ENCODE results near the gene EFNA3. TPM values are rescaled to one million over a fixed set of nuclear protein-coding genes. Genes with fewer than 3 reads are reported as not detected.

Gene EFNA3
- total RNA-seq, 4 donors from 2014 or later = 0.55 to 1.8 (median 1.6) TPM; not detected in 1

DNA sequence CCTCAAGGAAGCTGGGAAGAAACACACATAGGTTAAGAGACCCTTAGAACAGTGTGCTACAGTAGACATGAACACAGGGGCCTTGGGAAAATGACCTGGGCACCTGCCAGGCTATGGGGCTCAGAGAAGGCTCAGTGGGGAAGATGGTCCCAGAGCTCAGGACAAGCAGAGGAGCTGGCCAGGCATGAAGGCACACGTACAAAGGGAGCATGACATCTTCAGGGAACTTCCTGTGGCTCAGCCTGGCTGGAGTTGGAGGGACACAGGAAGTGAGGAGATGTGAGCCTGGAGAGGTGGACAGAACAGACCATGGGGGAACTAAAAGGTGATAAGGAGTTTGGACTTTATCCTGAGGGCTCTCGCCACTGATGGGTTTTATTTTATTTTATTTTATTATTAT is 53.2 kb downstream of the EFNA3 start:
- H3K36me3 ChIP-seq = peaks cover 0 to 12% of the 10 kb centered on the region in 2 donors
- intact Hi-C loops (cut with DNase I; ENCODE audit: low total_unique reads) = loop anchor here (10.0 kb wide), 1 partner anchor 727 kb away; the partner anchor contains the start of gene IL6R
- H3K27ac ChIP-seq = peak overlapping the region; percentile 80 to 100 (median 88)
- in situ Hi-C loops (cut with MboI; ENCODE audit: low sequenced_read_pairs in 4 of 4) = no loop called here
- DNase-seq (no peak), ATAC-seq (no peak)
- peaks cover 45 to 60% of the 10 kb centered on the region in 2 donors for H3K4me1 ChIP-seq
- peak overlapping the region in 1 of 4 donors; percentile 80 for H3K4me3 ChIP-seq
- TF ChIP-seq, protein P1, sequence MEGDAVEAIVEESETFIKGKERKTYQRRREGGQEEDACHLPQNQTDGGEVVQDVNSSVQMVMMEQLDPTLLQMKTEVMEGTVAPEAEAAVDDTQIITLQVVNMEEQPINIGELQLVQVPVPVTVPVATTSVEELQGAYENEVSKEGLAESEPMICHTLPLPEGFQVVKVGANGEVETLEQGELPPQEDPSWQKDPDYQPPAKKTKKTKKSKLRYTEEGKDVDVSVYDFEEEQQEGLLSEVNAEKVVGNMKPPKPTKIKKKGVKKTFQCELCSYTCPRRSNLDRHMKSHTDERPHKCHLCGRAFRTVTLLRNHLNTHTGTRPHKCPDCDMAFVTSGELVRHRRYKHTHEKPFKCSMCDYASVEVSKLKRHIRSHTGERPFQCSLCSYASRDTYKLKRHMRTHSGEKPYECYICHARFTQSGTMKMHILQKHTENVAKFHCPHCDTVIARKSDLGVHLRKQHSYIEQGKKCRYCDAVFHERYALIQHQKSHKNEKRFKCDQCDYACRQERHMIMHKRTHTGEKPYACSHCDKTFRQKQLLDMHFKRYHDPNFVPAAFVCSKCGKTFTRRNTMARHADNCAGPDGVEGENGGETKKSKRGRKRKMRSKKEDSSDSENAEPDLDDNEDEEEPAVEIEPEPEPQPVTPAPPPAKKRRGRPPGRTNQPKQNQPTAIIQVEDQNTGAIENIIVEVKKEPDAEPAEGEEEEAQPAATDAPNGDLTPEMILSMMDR (IDR thresholded peaks at IDR 0.05 in 4 of 5, conservative IDR thresholded peaks at IDR 0.05 in 1 of 5) = no peak
- no peak for TF ChIP-seq POLR2A (IDR thresholded peaks at IDR 0.05)
- no peaks in the 10 kb centered on the region for H3K9me3 ChIP-seq
- H3K27me3 ChIP-seq = peaks cover 14 to 30% (median 20%) of the 10 kb centered on the region in 3 donors

- peaks cover 4 to 11% (median 6%) of the 10 kb centered on the region in 3 donors for H3K27me3 ChIP-seq
- in situ Hi-C loops (cut with MboI; ENCODE audit: low sequenced_read_pairs in 4 of 4) (no loop called here), intact Hi-C loops (cut with DNase I; ENCODE audit: low total_unique reads) (loop anchor here (2.0 to 10.0 kb wide), 2 partner anchors 39 to 729 kb away; partner anchors contain the start of genes IL6R, KRTCAP2 and TRIM46)
- H3K9me3 ChIP-seq = no peaks in the 10 kb centered on the region
- H3K4me1 ChIP-seq = peaks cover 54 to 55% of the 10 kb centered on the region in 2 donors
- H3K36me3 ChIP-seq = peaks cover 0 to 12% of the 10 kb centered on the region in 2 donors
- no peak for DNase-seq
- H3K27ac ChIP-seq = peak overlapping the region; percentile 96 to 100 (median 98)
- no peak for ATAC-seq
- TF ChIP-seq, protein P1 (IDR thresholded peaks at IDR 0.05 in 4 of 5, conservative IDR thresholded peaks at IDR 0.05 in 1 of 5) = no peak
- no peak for TF ChIP-seq POLR2A (IDR thresholded peaks at IDR 0.05)
- no peak overlapping the region for H3K4me3 ChIP-seq
Measured at GRCh38 chr1:155133799-155134281, 55.2 kb downstream of the EFNA3 start.

DNA sequence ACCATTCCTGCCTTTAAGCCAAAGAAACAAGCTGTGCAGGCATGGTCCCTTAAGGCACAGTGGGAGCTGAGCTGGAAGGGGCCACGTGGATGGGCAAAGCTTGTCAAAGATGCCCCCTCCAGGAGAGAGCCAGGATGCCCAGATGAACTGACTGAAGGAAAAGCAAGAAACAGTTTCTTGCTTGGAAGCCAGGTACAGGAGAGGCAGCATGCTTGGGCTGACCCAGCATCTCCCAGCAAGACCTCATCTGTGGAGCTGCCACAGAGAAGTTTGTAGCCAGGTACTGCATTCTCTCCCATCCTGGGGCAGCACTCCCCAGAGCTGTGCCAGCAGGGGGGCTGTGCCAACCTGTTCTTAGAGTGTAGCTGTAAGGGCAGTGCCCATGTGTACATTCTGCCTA is 55.7 kb downstream of the EFNA3 start:
- ATAC-seq (no peak), DNase-seq (no peak)
- Histone ChIP-seq H3K36me3 (peaks cover 0 to 12% of the 10 kb centered on the region in 2 donors), H3K27me3 (peaks cover 3 to 9% (median 6%) of the 10 kb centered on the region in 3 donors), H3K9me3 (no peaks in the 10 kb centered on the region), H3K4me1 (peaks cover 59 to 60% of the 10 kb centered on the region in 2 donors), H3K27ac (peak overlapping the region; percentile 96 to 100 (median 98)), H3K4me3 (peak overlapping the region; percentile 82 to 93 (median 87))
- in situ Hi-C loops (cut with MboI; ENCODE audit: low sequenced_read_pairs in 4 of 4) = no loop called here
- intact Hi-C loops (cut with DNase I; ENCODE audit: low total_unique reads) = loop anchor here (2.0 to 10.0 kb wide), 2 partner anchors 38 to 730 kb away; partner anchors contain the start of genes IL6R, KRTCAP2 and TRIM46
- TF ChIP-seq, protein P1 (IDR thresholded peaks at IDR 0.05 in 4 of 5, conservative IDR thresholded peaks at IDR 0.05 in 1 of 5) = no peak
- TF ChIP-seq POLR2A (IDR thresholded peaks at IDR 0.05) = no peak

- Histone ChIP-seq H3K27ac (peak overlapping the region; percentile 96 to 100 (median 98)), H3K4me1 (peaks cover 61 to 63% of the 10 kb centered on the region in 2 donors), H3K4me3 (peak overlapping the region; percentile 82 to 93 (median 87)), H3K36me3 (peaks cover 0 to 12% of the 10 kb centered on the region in 2 donors), H3K27me3 (peaks cover 2 to 4% (median 3%) of the 10 kb centered on the region in 3 donors), H3K9me3 (no peaks in the 10 kb centered on the region)
- ATAC-seq = peak; percentile 70 to 75
- no peak for TF ChIP-seq POLR2A (IDR thresholded peaks at IDR 0.05)
- TF ChIP-seq, protein P1 (IDR thresholded peaks at IDR 0.05 in 4 of 5, conservative IDR thresholded peaks at IDR 0.05 in 1 of 5) = no peak
- peak; percentile 82 to 88 for DNase-seq
- intact Hi-C loops (cut with DNase I; ENCODE audit: low total_unique reads) (loop anchor here (2.0 to 10.0 kb wide), 4 partner anchors 38 to 730 kb away; partner anchors contain the start of genes IL6R, KRTCAP2, TRIM46 and UBE2Q1), in situ Hi-C loops (cut with MboI; ENCODE audit: low sequenced_read_pairs in 4 of 4) (no loop called here)
Measured at GRCh38 chr1:155134880-155135414, 56.3 kb downstream of the EFNA3 start.

Measured in gastrocnemius medialis (tissue), 4 donors.